Adipose tissue (tissue), 3 donors: ENCODE measurements around the gene DNAH2. TPM values are rescaled to one million over a fixed set of nuclear protein-coding genes. Genes with fewer than 3 reads are reported as not detected.
A peak's percentile ranks its signal among the peaks of the same experiment; 100 is the strongest.

Experiments
- H3K27ac ChIP-seq: one replicate; pipeline ENCODE4 v1.5.1; 2013; ENCODE audit warnings: low read depth, low read length
- WGBS, 3 donors: extraction: QIAGEN DNeasy Blood & Tissue Kit; methylation state at CpG; one replicate each; pipeline ENCODE4 v1.1.7; 2013; 5-methylcytosine and 5-hydroxymethylcytosine counted together
- polyA plus RNA-seq, 3 donors: library from polyadenylated mRNA; stranded (reverse); fragments of 200-250 nt; gene quantifications; one replicate each; pipeline ENCODE4 v1.2.3, GENCODE V29; 2013
- donor health status: healthy with polysubstance abuse.
- donor health status: Bipolar disorder and iron deficiency.
- donor health status: healthy.

Gene DNAH2, protein sequence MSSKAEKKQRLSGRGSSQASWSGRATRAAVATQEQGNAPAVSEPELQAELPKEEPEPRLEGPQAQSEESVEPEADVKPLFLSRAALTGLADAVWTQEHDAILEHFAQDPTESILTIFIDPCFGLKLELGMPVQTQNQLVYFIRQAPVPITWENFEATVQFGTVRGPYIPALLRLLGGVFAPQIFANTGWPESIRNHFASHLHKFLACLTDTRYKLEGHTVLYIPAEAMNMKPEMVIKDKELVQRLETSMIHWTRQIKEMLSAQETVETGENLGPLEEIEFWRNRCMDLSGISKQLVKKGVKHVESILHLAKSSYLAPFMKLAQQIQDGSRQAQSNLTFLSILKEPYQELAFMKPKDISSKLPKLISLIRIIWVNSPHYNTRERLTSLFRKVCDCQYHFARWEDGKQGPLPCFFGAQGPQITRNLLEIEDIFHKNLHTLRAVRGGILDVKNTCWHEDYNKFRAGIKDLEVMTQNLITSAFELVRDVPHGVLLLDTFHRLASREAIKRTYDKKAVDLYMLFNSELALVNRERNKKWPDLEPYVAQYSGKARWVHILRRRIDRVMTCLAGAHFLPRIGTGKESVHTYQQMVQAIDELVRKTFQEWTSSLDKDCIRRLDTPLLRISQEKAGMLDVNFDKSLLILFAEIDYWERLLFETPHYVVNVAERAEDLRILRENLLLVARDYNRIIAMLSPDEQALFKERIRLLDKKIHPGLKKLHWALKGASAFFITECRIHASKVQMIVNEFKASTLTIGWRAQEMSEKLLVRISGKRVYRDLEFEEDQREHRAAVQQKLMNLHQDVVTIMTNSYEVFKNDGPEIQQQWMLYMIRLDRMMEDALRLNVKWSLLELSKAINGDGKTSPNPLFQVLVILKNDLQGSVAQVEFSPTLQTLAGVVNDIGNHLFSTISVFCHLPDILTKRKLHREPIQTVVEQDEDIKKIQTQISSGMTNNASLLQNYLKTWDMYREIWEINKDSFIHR (N-terminal part only)
- polyA plus RNA-seq: under 1 TPM; 0.03 to 0.79 (median 0.19) TPM

GRCh38 chr17:7716901-7717755 lies at the start of gene DNAH2:
Gene DNAH2, plus strand, starts transcription at chr17:7717744. Its CDS starts 1,991 bp downstream, at chr17:7719735.
- WGBS, 3 donors: 1% methylated on average over 41 to 64 of the region's 64 CpGs
- no peak within 1 kb of the TSS for H3K27ac ChIP-seq

DNA sequence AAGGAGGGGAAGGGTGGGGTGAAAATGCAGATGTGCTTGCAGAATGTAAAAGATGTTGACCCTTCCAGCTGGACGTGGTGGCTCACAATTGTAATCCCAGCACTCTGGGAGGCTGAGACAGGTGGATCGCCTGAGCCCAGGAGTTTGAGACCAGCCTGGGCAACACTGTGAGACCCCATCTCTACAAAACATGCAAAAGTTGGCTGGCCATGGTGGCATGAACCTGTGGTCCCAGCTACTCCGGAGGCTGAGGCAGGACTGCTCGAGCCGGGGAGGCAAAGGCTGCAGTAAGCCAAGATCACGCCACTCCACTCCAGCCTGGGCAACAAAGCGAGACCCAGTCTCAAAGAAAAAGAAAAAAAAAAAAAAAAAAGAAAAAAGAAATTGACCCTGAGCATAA lies 49.1 kb upstream of the DNAH2 start:
- 94 to 96% (median 94%) methylated on average over 7 of the region's 7 CpGs for WGBS, 3 donors
- no peak overlapping the region for H3K27ac ChIP-seq

GRCh38 chr17:7673239-7673638 lies 44.3 kb upstream of the DNAH2 start:
- H3K27ac ChIP-seq: no peak overlapping the region
- 93 to 97% (median 93%) methylated on average over 2 of the region's 2 CpGs for WGBS, 3 donors

DNA sequence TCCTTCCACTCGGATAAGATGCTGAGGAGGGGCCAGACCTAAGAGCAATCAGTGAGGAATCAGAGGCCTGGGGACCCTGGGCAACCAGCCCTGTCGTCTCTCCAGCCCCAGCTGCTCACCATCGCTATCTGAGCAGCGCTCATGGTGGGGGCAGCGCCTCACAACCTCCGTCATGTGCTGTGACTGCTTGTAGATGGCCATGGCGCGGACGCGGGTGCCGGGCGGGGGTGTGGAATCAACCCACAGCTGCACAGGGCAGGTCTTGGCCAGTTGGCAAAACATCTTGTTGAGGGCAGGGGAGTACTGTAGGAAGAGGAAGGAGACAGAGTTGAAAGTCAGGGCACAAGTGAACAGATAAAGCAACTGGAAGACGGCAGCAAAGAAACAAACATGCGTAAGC lies 42.6 kb upstream of the DNAH2 start:
- no peak overlapping the region for H3K27ac ChIP-seq
- 91 to 95% (median 92%) methylated on average over 14 of the region's 14 CpGs for WGBS, 3 donors

DNA sequence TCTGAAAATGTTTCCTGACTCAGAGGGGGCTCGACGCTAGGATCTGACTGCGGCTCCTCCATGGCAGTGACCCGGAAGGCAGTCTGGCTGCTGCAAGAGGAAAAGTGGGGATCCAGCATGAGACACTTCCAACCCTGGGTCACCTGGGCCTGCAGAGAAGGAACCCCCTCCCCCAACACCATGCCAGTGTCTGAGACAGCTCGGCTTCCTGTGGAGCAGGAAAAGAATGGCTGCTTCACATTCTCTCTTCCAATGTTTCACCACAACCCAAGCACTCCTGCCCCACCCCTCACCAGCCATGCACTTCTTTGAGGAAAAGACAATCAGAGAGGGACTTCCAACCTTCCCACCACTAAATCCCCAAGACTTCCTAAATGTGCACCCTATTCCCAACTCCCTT lies 41.0 kb upstream of the DNAH2 start:
- 74 to 90% (median 84%) methylated on average over 5 of the region's 5 CpGs for WGBS, 3 donors
- no peak overlapping the region for H3K27ac ChIP-seq

- no peak overlapping the region for H3K27ac ChIP-seq
- 80 to 82% (median 81%) methylated on average over 10 of the region's 10 CpGs for WGBS, 3 donors
Observed at GRCh38 chr17:7677388-7678067, 40.0 kb upstream of the DNAH2 start.

DNA sequence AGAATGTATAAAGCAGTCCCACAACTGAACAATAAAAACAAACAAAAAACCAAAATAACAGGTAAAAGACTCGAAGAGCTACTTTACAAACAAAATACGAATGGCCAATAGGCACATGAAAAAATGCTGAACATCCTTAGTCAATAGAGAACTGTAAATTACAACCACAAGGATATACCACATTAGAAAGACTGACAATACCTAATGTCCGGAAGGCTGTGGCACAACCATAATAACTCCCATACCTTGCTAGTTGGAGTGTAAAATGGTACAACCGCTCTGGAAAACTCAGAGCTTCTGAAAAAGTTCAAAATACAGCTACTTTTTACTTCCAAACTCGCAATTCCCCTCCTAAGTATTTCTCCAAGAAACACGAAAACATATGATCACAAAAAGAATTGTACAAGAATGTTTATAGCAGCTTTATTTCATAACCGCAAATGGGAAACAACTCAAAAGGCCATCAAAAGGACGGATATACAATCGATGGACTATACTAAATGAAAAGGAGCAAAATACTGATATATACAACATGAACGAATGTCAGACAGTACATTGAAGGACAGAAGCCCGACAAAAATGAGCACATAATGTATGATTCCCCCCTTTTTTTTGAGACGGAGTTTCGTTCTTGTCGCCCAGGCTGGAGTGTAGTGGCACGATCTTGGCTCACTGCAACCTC lies 32.6 kb upstream of the DNAH2 start:
- WGBS, 3 donors: 46 to 70% (median 60%) methylated on average over 15 of the region's 15 CpGs
- no peak overlapping the region for H3K27ac ChIP-seq

- H3K27ac ChIP-seq: no peak overlapping the region
- 2 to 9% (median 7%) methylated on average over 44 of the region's 44 CpGs for WGBS, 3 donors
Observed at GRCh38 chr17:7685533-7686221, 31.9 kb upstream of the DNAH2 start.

- 0% methylated on average over 30 of the region's 30 CpGs for WGBS, 3 donors
- H3K27ac ChIP-seq: peak overlapping the region; percentile 98
Observed at GRCh38 chr17:7686222-7687071, 31.1 kb upstream of the DNAH2 start.

- H3K27ac ChIP-seq: peak within 1 kb of the TSS; percentile 98
- WGBS, 3 donors: 0% methylated on average over 30 of the region's 30 CpGs
Observed at GRCh38 chr17:7687072-7687907, 30.3 kb upstream of the DNAH2 start, which contains the start of gene TP53. Gene TP53, minus strand, starts transcription at chr17:7687490. Its CDS starts 10,896 bp downstream, at chr17:7676594.

GRCh38 chr17:7687908-7688807 lies 29.4 kb upstream of the DNAH2 start, which contains the start of gene WRAP53:
Gene WRAP53, plus strand, starts transcription at chr17:7688477. Its CDS starts 172 bp downstream, at chr17:7688649.
- peak within 1 kb of the TSS; percentile 98 for H3K27ac ChIP-seq
- 0% methylated on average over 50 to 51 of the region's 51 CpGs for WGBS, 3 donors

DNA sequence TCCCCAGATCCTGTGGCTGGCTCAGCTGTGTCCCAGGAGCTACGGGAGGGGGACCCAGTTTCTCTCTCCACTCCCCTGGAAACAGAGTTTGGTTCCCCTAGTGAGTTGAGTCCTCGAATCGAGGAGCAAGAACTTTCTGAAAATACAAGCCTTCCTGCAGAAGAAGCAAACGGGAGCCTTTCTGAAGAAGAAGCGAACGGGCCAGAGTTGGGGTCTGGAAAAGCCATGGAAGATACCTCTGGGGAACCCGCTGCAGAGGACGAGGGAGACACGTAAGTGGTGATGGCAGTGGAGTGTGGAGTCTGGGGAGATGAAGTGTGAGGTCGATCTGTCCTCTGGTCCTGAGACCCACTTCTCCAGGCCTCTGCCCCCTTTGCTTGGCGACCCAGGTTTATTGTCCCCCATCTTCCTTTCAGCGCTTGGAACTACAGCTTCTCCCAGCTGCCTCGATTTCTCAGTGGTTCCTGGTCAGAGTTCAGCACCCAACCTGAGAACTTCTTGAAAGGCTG lies 28.7 kb upstream of the DNAH2 start:
- WGBS, 3 donors: 12 to 21% (median 20%) methylated on average over 13 of the region's 13 CpGs
- H3K27ac ChIP-seq: no peak overlapping the region

GRCh38 chr17:7695586-7695985 lies 22.0 kb upstream of the DNAH2 start:
- WGBS, 3 donors: 86 to 93% (median 93%) methylated on average over 10 of the region's 10 CpGs
- H3K27ac ChIP-seq: no peak overlapping the region
